Right lobe of liver (tissue), 6 donors: ENCODE data around the gene SEMA3E. TPM values are rescaled to one million over a fixed set of nuclear protein-coding genes. Genes with fewer than 3 reads are reported as not detected.
"Not testable (repeated sequence)": the region's sequence is repeated elsewhere in the genome, so short reads cannot be mapped to it uniquely, and the experiment has no call there.

ENCODE experiments used
- ATAC-seq, 4 donors: fragments of 200-7000 bp; cut with Tn5 transposase; one replicate each; pipeline ENCODE4 v1.9.1; 2020; ENCODE audit warnings: mild to moderate bottlenecking in 4 of 4, moderate library complexity in 4 of 4
- DNase-seq, 3 donors: peaks; one replicate each; pipeline ENCODE4 v3.0.0-alpha.2; 2020
- H3K27ac ChIP-seq, 3 donors: fragments of 200-600 bp; one replicate each; pipeline ENCODE4 v1.8.0; 2022
- H3K27me3 ChIP-seq, 2 donors: fragments of 200-600 bp; one replicate each; pipeline ENCODE4 v1.8.0; 2022
- H3K36me3 ChIP-seq, 4 donors: fragments of 200-600 bp; sonication (generic) in 1 of 4; one replicate each; pipeline versions ENCODE4 v1.5.1 to v1.8.0; 2017 to 2022; ENCODE audit warnings: control low read depth in 1 of 4
- H3K4me1 ChIP-seq, 4 donors: fragments of 200-600 bp; sonication (generic) in 1 of 4; one replicate each; pipeline versions ENCODE4 v1.5.1 to v1.8.0; 2017 to 2022; ENCODE audit warnings: control low read depth in 1 of 4
- H3K4me3 ChIP-seq, 3 donors: fragments of 200-600 bp; one replicate each; pipeline ENCODE4 v1.8.0; 2022
- H3K9me3 ChIP-seq, 4 donors: fragments of 200-600 bp; sonication (generic) in 1 of 4; one replicate each; pipeline versions ENCODE4 v1.5.1 to v1.8.0; 2017 to 2022; ENCODE audit warnings: control low read depth in 1 of 4
- CTCF ChIP-seq, 4 donors: fragments of 200-600 bp in 3 of 4; fragments of 450-650 bp in 1 of 4; IDR thresholded peaks; one replicate each; pipeline versions ENCODE4 v1.5.1 to v1.8.0; 2016 to 2022; ENCODE audit warnings: antibody characterized with exemption in 4 of 4, mild to moderate bottlenecking in 2 of 4
- POLR2A ChIP-seq: fragments of 450-650 bp; IDR thresholded peaks from one replicate; pipeline ENCODE4 v1.6.1; 2017; ENCODE audit warnings: antibody characterized with exemption, mild to moderate bottlenecking
- WGBS: methylation state at CpG from one replicate; pipeline ENCODE4 v1.1.6; 2018; ENCODE audit warnings: low coverage, low lambda C conversion rate; ENCODE audit not compliant: insufficient coverage; ENCODE audit errors: missing lambda C conversion rate; 5-methylcytosine and 5-hydroxymethylcytosine counted together
- intact Hi-C, 2 donors: fragments of 100-400 bp; cut with DNase I; formaldehyde crosslinking; loops; one replicate each; pipeline versions ENCODE4 v1.11.2 to v1.14.1; 2022
- total RNA-seq, 6 experiments: library from RNA; depleted of rRNA in 2 of 6; stranded (reverse); fragments of >200 nt in 2 of 6; fragmentation: NEBNext Ultra II Directional in 3 of 6; extraction: Animal tissue kit (Norgen Biotek cat#: 25700) in 3 of 6; gene quantifications; one replicate each; pipeline versions ENCODE4 v1.1.0 to v1.2.4, GENCODE V29; 2016 to 2023
- donor health status: DM: no; HTN: yes; CAD: no.
- donor health status: DM: no; HTN: no; CAD: no.
- donor health status: DM: no; HTN: no; CAD: no.
- donor health status: DM: no; HTN: yes; CAD: no.
- donor health status: DM: no; HTN: yes; CAD: no.

SEMA3E gene
- total RNA-seq, 6 experiments from 2014 or later = 0.06 to 1.0 (median 0.32) TPM

- Histone ChIP-seq H3K4me3 (no peak overlapping the region), H3K4me1 (no peaks in the 10 kb centered on the region), H3K36me3 (no peaks in the 10 kb centered on the region), H3K27ac (no peak overlapping the region), H3K27me3 (no peaks in the 10 kb centered on the region), H3K9me3 (no peaks in the 10 kb centered on the region)
- DNase-seq (no peak), ATAC-seq (no peak)
- TF ChIP-seq POLR2A (no peak), CTCF (IDR thresholded peaks at IDR 0.05) (no peak)
- WGBS = 49% methylated on average over 3 of the region's 3 CpGs
- intact Hi-C loops = no loop called here
Measured at GRCh38 chr7:83442911-83443310, 206.0 kb downstream of the SEMA3E start.

GRCh38 chr7:83439026-83439425 is 209.9 kb downstream of the SEMA3E start:
- WGBS = 60% methylated on average over 4 of the region's 4 CpGs

GRCh38 chr7:83430289-83430688 is 218.7 kb downstream of the SEMA3E start:
- H3K9me3 ChIP-seq, intact Hi-C loops: not testable (repeated sequence)

More at GRCh38 chr7:83439026-83439425, 209.9 kb downstream of the SEMA3E start:
- intact Hi-C loops = no loop called here
- DNase-seq (no peak), ATAC-seq (no peak)
- no peak overlapping the region for H3K4me3 ChIP-seq
- H3K4me1 ChIP-seq = no peaks in the 10 kb centered on the region
- H3K27me3 ChIP-seq = no peaks in the 10 kb centered on the region
- no peak for TF ChIP-seq CTCF (IDR thresholded peaks at IDR 0.05)
- no peak for TF ChIP-seq POLR2A
- no peaks in the 10 kb centered on the region for H3K36me3 ChIP-seq
- no peaks in the 10 kb centered on the region for H3K9me3 ChIP-seq
- H3K27ac ChIP-seq = no peak overlapping the region

GRCh38 chr7:83429493-83429892 is 219.4 kb downstream of the SEMA3E start:
- no peaks in the 10 kb centered on the region for H3K9me3 ChIP-seq
- intact Hi-C loops = no loop called here
- 5% methylated on average over 2 of the region's 2 CpGs for WGBS
- H3K4me1 ChIP-seq = no peaks in the 10 kb centered on the region
- no peak for ATAC-seq
- DNase-seq = no peak
- no peaks in the 10 kb centered on the region for H3K36me3 ChIP-seq
- TF ChIP-seq CTCF (IDR thresholded peaks at IDR 0.05) (no peak), POLR2A (no peak)
- no peak overlapping the region for H3K27ac ChIP-seq
- H3K4me3 ChIP-seq = no peak overlapping the region
- no peaks in the 10 kb centered on the region for H3K27me3 ChIP-seq

More at GRCh38 chr7:83430289-83430688, 218.7 kb downstream of the SEMA3E start:
- DNase-seq, H3K4me1 ChIP-seq, H3K27ac ChIP-seq, H3K36me3 ChIP-seq, ATAC-seq, H3K4me3 ChIP-seq, H3K27me3 ChIP-seq: not testable (repeated sequence)
- 67% methylated on average over 5 of the region's 5 CpGs for WGBS

- TF ChIP-seq POLR2A (no peak), CTCF (IDR thresholded peaks at IDR 0.05) (no peak)
- no peaks in the 10 kb centered on the region for H3K9me3 ChIP-seq
- DNase-seq (no peak), ATAC-seq (no peak)
- H3K4me3 ChIP-seq = no peak overlapping the region
- no peak overlapping the region for H3K27ac ChIP-seq
- no peaks in the 10 kb centered on the region for H3K4me1 ChIP-seq
- intact Hi-C loops = no loop called here
- no peaks in the 10 kb centered on the region for H3K27me3 ChIP-seq
- no peaks in the 10 kb centered on the region for H3K36me3 ChIP-seq
- WGBS = 80% methylated on average over 1 of the region's 1 CpG
Measured at GRCh38 chr7:83427884-83428283, 221.1 kb downstream of the SEMA3E start.
